K562 (cell line): ENCODE data around the gene ERN1. TPM values are rescaled to one million over a fixed set of nuclear protein-coding genes. Genes with fewer than 3 reads are reported as not detected.

Experiments used
- ATAC-seq: fragments of 200-7000 bp; cut with Tn5 transposase; 3 replicates; pipeline ENCODE4 v1.9.1; 2020; ENCODE audit warnings: moderate library complexity
- BruUV-seq: library from RNA; stranded (reverse); fragments of 400-500 nt; replicated peaks from 2 replicates; lab custom pipeline; 2021; lab: Mats Ljungman, UMichigan
- CTCF ChIA-PET: fragments of 300-600 bp; formaldehyde crosslinking; extraction: SDS; loops from one replicate; lab custom pipeline; 2021; ENCODE audit warnings: low intra/inter-chr PET ratio; lab: Yijun Ruan, JAX
- POLR2A ChIA-PET: fragments of 300-600, 350-650 bp; sonication (Branson Sonifier 250); formaldehyde crosslinking; extraction: SDS; loops from one replicate; lab custom pipeline; 2021; ENCODE audit warnings: antibody characterized with exemption, inconsistent platforms; lab: Yijun Ruan, JAX
- DNase-seq, 4 experiments: peaks; one replicate each; pipeline versions ENCODE4 v3.0.0 to v3.0.0-alpha.2; 2011 to 2018; ENCODE audit warnings: low spot score in 3 of 4, mixed read lengths in 3 of 4; ENCODE audit errors: extremely low read depth in 1 of 4
- FAIRE-seq: peaks from 2 replicates; lab custom pipeline; 2011; peaks lifted over from hg19 to GRCh38; lab: Jason Lieb, UNC
- H2AFZ ChIP-seq: 2 replicates; pipeline ENCODE4 v1.6.0; 2011; ENCODE audit warnings: low read depth, low read length, control low read depth, inconsistent platforms
- H3K27ac ChIP-seq: fragments of 200-600 bp; 3 replicates; pipeline ENCODE4 v1.8.0; 2011; ENCODE audit warnings: low read depth, mild to moderate bottlenecking, control low read depth, inconsistent platforms, low read length, moderate library complexity, mixed read lengths; ENCODE audit errors: extremely low read depth
- H3K27me3 ChIP-seq, 2 experiments: fragments of 300-600 bp in 1 of 2; 2 replicates in 1 of 2; 3 replicates in 1 of 2; pipeline versions ENCODE4 v1.6.0 to v1.8.0; 2011; ENCODE audit warnings: inconsistent platforms in 2 of 2, low read length in 2 of 2, mild to moderate bottlenecking in 1 of 2, mixed read lengths in 1 of 2, moderate library complexity in 1 of 2; ENCODE audit not compliant: control insufficient read depth in 2 of 2, insufficient read depth in 2 of 2
- H3K36me3 ChIP-seq: fragments of 300-600 bp; 3 replicates; pipeline ENCODE4 v1.8.0; 2011; ENCODE audit warnings: mild to moderate bottlenecking, low read length, inconsistent platforms; ENCODE audit not compliant: control insufficient read depth, insufficient read depth
- H3K4me1 ChIP-seq, 2 experiments: fragments of 200-600 bp in 1 of 2; replicated peaks in 1 of 2; 2 replicates in 1 of 2; 3 replicates in 1 of 2; pipeline versions ENCODE4 v1.5.1 to v1.8.0; 2011; ENCODE audit warnings: inconsistent platforms in 2 of 2, low read length in 2 of 2, mild to moderate bottlenecking in 1 of 2, mixed read lengths in 1 of 2, moderate library complexity in 1 of 2; ENCODE audit not compliant: control insufficient read depth in 2 of 2, insufficient read depth in 2 of 2
- H3K4me2 ChIP-seq: 2 replicates; pipeline ENCODE4 v1.6.1; 2011; ENCODE audit warnings: low read length, control low read depth, inconsistent platforms, mixed read lengths; ENCODE audit not compliant: insufficient read depth
- H3K4me3 ChIP-seq: fragments of 200-600 bp; sonication (generic), shearing (Covaris generic); 2 replicates; pipeline ENCODE4 v1.5.1; 2016; ENCODE audit warnings: control low read depth, inconsistent platforms
- H3K79me2 ChIP-seq: fragments of 200-600 bp; 3 replicates; pipeline ENCODE4 v1.8.0; 2011; ENCODE audit warnings: low read length, inconsistent platforms; ENCODE audit not compliant: control insufficient read depth, insufficient read depth
- H3K9ac ChIP-seq, 2 experiments: 2 replicates each; pipeline versions ENCODE4 v1.6.0 to v1.6.1; 2011; ENCODE audit warnings: low read depth in 2 of 2, low read length in 2 of 2, control low read depth in 1 of 2, inconsistent platforms in 1 of 2, mild to moderate bottlenecking in 1 of 2, mixed read lengths in 1 of 2; ENCODE audit not compliant: insufficient read depth in 1 of 2
- H3K9me1 ChIP-seq: one replicate; pipeline ENCODE4 v1.6.0; 2011; ENCODE audit warnings: inconsistent platforms, mild to moderate bottlenecking, low read length, moderate library complexity; ENCODE audit not compliant: control insufficient read depth, insufficient read depth
- H3K9me3 ChIP-seq: replicated peaks from 2 replicates; pipeline ENCODE4 v1.5.1; 2011; ENCODE audit warnings: low read depth, low read length, inconsistent platforms; ENCODE audit not compliant: control insufficient read depth, insufficient read depth
- H4K20me1 ChIP-seq: replicated peaks from 2 replicates; pipeline ENCODE4 v1.6.1; 2011; ENCODE audit warnings: low read length, inconsistent platforms, mixed read lengths; ENCODE audit not compliant: control insufficient read depth, insufficient read depth
- COPS2 ChIP-seq: fragments of 450-650 bp; conservative IDR thresholded peaks from 2 replicates; pipeline ENCODE4 v1.6.1; 2016; ENCODE audit warnings: mild to moderate bottlenecking, moderate library complexity
- ZC3H11A ChIP-seq: IDR thresholded peaks from 2 replicates; pipeline ENCODE4 v1.6.1; 2012; ENCODE audit warnings: low read depth, low read length, improper control_type of control experiment
- ZNF133 ChIP-seq: fragments of 250-450 bp; sonication (Bioruptor Pico); IDR thresholded peaks from 2 replicates; pipeline ENCODE4 v1.4.0; 2020; ENCODE audit warnings: mild to moderate bottlenecking
- ZNF324 ChIP-seq: fragments of 250-450 bp; sonication (Bioruptor Pico); IDR thresholded peaks from 2 replicates; pipeline ENCODE4 v1.4.0; 2020; ENCODE audit warnings: mild to moderate bottlenecking
- ZNF445 ChIP-seq: fragments of 250-450 bp; sonication (Bioruptor Pico); IDR thresholded peaks from 2 replicates; pipeline ENCODE4 v1.4.0; 2020; ENCODE audit warnings: low read depth, mild to moderate bottlenecking, moderate library complexity
- ZNF561 ChIP-seq: fragments of 450-650 bp; formaldehyde crosslinking; conservative IDR thresholded peaks from 2 replicates; pipeline ENCODE4 v1.4.0; 2020; ENCODE audit warnings: mild to moderate bottlenecking, moderate library complexity
- WGBS: fragments of 100-300 bp; shearing (Covaris generic); methylation state at CpG from one replicate; pipeline ENCODE4 v1.1.6; 2016; ENCODE audit warnings: low coverage, mixed read lengths; ENCODE audit not compliant: insufficient coverage; ENCODE audit errors: missing lambda C conversion rate; 5-methylcytosine and 5-hydroxymethylcytosine counted together
- in situ Hi-C: fragments of 300-500 bp; cut with MboI; formaldehyde crosslinking; loops from 4 replicates; pipeline ENCODE4 v1.15.0; 2018; ENCODE audit warnings: inconsistent platforms, mixed read lengths
- intact Hi-C: fragments of 100-400 bp; cut with micrococcal nuclease; formaldehyde crosslinking; loops from 2 replicates; pipeline ENCODE4 v1.14.2; 2022
- polyA plus RNA-seq, 8 experiments: library from polyadenylated mRNA; depleted of rRNA in 4 of 8; stranded (reverse) in 5 of 8; unstranded in 3 of 8; fragments of >200 nt; fragmentation: Nextera tagmentation in 2 of 8; fragmentation: Illumina TruSeq in 1 of 8; extraction: Ambion mirVana in 2 of 8; extraction: Trizol in 1 of 8; gene quantifications; 2 replicates each; pipeline versions ENCODE4 v1.2.1 to v1.2.3, GENCODE V29; 2011 to 2014; ENCODE audit warnings: inconsistent platforms in 1 of 8, missing spikeins in 1 of 8
- total RNA-seq, 7 experiments: library from RNA; depleted of rRNA in 6 of 7; stranded (reverse); fragments of >200 nt in 6 of 7; fragmentation: Illumina TruSeq in 2 of 7; extraction: Trizol in 2 of 7; gene quantifications; 2 replicates each; pipeline versions ENCODE4 v1.2.1 to v1.2.3, GENCODE V29; 2011 to 2021; ENCODE audit warnings: low replicate concordance in 1 of 7
- TF ChIP-seq, protein P1 (sequence below): sonication (generic); formaldehyde crosslinking; IDR thresholded peaks from 2 replicates; pipeline ENCODE4 v1.8.0; 2022; ENCODE audit warnings: mild to moderate bottlenecking, missing genetic modification reagents
- TF ChIP-seq, protein P2 (sequence below): fragments of 250-450 bp; sonication (Bioruptor Pico); IDR thresholded peaks from 2 replicates; pipeline ENCODE4 v1.8.0; 2021; ENCODE audit warnings: borderline replicate concordance, mild to moderate bottlenecking, moderate library complexity; ENCODE audit not compliant: poor library complexity, severe bottlenecking

ERN1 gene
- total and polyA plus RNA-seq, 9 of the 15 experiments (the other 6 are each of a cell fraction or from before 2014, with no cell fraction given): 2.1 to 22.5 (median 7.3) TPM

DNA sequence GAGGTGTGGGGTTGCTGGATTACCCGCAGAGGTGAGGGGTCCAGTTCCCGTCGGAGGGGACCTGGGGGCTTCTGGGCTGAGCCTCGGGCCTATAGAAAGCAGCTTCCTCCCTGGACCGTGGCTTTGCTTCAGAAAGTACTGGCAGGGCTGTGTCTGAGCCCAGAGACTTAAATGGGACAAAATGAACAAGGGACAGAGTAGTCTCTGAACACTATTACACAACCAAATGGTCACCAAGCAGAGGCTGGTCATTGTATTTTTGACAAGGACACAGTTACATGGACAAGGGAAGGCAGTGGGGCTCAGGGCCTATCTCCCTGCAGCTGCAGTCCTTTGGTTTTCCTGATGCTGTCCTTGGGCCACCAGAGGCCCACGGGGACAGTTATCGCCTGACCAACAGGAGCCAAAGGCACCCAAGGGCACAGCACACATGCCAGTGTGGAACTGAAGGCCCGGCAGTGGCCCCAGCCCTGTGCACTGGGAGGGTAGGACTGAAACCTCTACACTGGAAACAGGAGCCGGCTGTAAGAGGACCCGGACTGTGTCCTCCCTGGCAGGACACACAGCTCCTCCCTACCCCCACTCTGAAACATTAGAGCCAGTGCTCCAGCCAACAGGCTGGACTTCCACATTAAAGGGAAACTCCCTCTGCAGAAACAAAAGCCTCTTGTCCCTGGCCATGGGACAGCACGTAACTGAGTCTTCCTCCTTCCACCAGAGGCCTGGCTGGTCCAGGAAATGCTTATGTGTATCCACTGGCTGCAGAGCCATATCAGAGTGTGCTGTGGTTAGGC is 26.0 kb upstream of the ERN1 start:
- in situ Hi-C loops: no loop called here
- WGBS: 85% methylated on average over 11 of the region's 11 CpGs

More for the DNA sequence above, 26.0 kb upstream of the ERN1 start:
- Histone ChIP-seq H3K9ac (no peak overlapping the region), H3K4me3 (no peak overlapping the region), H3K27ac (no peak overlapping the region), H3K9me3 (no peaks in the 10 kb centered on the region), H3K4me2 (no peak overlapping the region), H3K9me1 (no peaks in the 10 kb centered on the region), H3K27me3 (no peaks in the 10 kb centered on the region), H3K36me3 (peaks cover 65% of the 10 kb centered on the region), H4K20me1 (no peaks in the 10 kb centered on the region), H3K79me2 (no peaks in the 10 kb centered on the region), H3K4me1 (peaks cover 0 to 6% of the 10 kb centered on the region in 2 experiments; a peak in 3 of 5 replicates), H2AFZ (no peak overlapping the region)
- intact Hi-C loops: no loop called here
- TF ChIP-seq ZNF445: no peak
- TF ChIP-seq ZC3H11A: no peak
- no peak for TF ChIP-seq ZNF324 (CRISPR knock-in tag)
- TF ChIP-seq COPS2: no peak
- TF ChIP-seq, protein P1, sequence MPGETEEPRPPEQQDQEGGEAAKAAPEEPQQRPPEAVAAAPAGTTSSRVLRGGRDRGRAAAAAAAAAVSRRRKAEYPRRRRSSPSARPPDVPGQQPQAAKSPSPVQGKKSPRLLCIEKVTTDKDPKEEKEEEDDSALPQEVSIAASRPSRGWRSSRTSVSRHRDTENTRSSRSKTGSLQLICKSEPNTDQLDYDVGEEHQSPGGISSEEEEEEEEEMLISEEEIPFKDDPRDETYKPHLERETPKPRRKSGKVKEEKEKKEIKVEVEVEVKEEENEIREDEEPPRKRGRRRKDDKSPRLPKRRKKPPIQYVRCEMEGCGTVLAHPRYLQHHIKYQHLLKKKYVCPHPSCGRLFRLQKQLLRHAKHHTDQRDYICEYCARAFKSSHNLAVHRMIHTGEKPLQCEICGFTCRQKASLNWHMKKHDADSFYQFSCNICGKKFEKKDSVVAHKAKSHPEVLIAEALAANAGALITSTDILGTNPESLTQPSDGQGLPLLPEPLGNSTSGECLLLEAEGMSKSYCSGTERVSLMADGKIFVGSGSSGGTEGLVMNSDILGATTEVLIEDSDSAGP (CRISPR knock-in tag): no peak
- TF ChIP-seq ZNF561 (CRISPR knock-in tag): no peak
- TF ChIP-seq ZNF133 (CRISPR knock-in tag): no peak
- TF ChIP-seq, protein P2, sequence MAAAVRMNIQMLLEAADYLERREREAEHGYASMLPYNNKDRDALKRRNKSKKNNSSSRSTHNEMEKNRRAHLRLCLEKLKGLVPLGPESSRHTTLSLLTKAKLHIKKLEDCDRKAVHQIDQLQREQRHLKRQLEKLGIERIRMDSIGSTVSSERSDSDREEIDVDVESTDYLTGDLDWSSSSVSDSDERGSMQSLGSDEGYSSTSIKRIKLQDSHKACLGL: no peak
- FAIRE-seq (no peak), ATAC-seq (no peak), DNase-seq (no peak)
- CTCF ChIA-PET: no interaction called here
- POLR2A ChIA-PET: interaction anchor here (1.0 to 1.3 kb wide), 2 partner anchors 10 to 148 kb away, joined by 3 to 6 read pairs; no protein-coding TSS in a partner anchor
- BruUV-seq: no TSS peak
